ENCODE measurements around the gene GNAL. TPM values are rescaled to one million over a fixed set of nuclear protein-coding genes. Genes with fewer than 3 reads are reported as not detected.

GNAL gene
- total and polyA plus RNA-seq, 2 donors from 2014 or later, result 1.8 to 9.7 TPM

- intact Hi-C loops (cut with DNase I), result no loop called here
- H3K9ac ChIP-seq (ENCODE audit: low read length in 3 of 3), result no peak overlapping the region
Measured at GRCh38 chr18:11859903-11860407, 170.9 kb downstream of the GNAL start.

GRCh38 chr18:11860594-11861450 lies 171.8 kb downstream of the GNAL start:
- Histone ChIP-seq H3K9me3 (ENCODE audit: control insufficient read depth in 2 of 3, insufficient read depth in 1 of 3, low read length in 3 of 3) (no peaks in the 10 kb centered on the region), H3K4me3 (ENCODE audit: low read length in 3 of 3) (no peak overlapping the region), H3K27me3 (ENCODE audit: control insufficient read depth, insufficient read depth, low read length) (no peaks in the 10 kb centered on the region), H3K9ac (ENCODE audit: low read length in 3 of 3) (no peak overlapping the region), H3K36me3 (ENCODE audit: control insufficient read depth in 2 of 3, insufficient read depth in 3 of 3, low read length in 3 of 3) (no peaks in the 10 kb centered on the region), H3K27ac (ENCODE audit: low read depth in 2 of 2, low read length in 2 of 2) (no peak overlapping the region), H3K4me1 (ENCODE audit: control insufficient read depth in 2 of 3, insufficient read depth in 2 of 3, low read depth in 1 of 3, low read length in 3 of 3) (peaks cover 0 to 5% (median 3%) of the 10 kb centered on the region in 3 donors)
- FAIRE-seq, result no peak
- intact Hi-C loops (cut with DNase I), result no loop called here
- DNase-seq, result no peak
- no peak for TF ChIP-seq CTCF (IDR thresholded peaks at IDR 0.05; ENCODE audit: borderline replicate concordance, extremely low read depth, insufficient read depth)

More at GRCh38 chr18:11859903-11860407, 170.9 kb downstream of the GNAL start:
- Histone ChIP-seq H3K4me3 (ENCODE audit: low read length in 3 of 3) (no peak overlapping the region), H3K9me3 (ENCODE audit: control insufficient read depth in 2 of 3, insufficient read depth in 1 of 3, low read length in 3 of 3) (no peaks in the 10 kb centered on the region), H3K27me3 (ENCODE audit: control insufficient read depth, insufficient read depth, low read length) (no peaks in the 10 kb centered on the region), H3K4me1 (ENCODE audit: control insufficient read depth in 2 of 3, insufficient read depth in 2 of 3, low read depth in 1 of 3, low read length in 3 of 3) (peaks cover 0 to 5% (median 3%) of the 10 kb centered on the region in 3 donors), H3K36me3 (ENCODE audit: control insufficient read depth in 2 of 3, insufficient read depth in 3 of 3, low read length in 3 of 3) (no peaks in the 10 kb centered on the region), H3K27ac (ENCODE audit: low read depth in 2 of 2, low read length in 2 of 2) (no peak overlapping the region)
- TF ChIP-seq CTCF (IDR thresholded peaks at IDR 0.05; ENCODE audit: borderline replicate concordance, extremely low read depth, insufficient read depth), result no peak
- FAIRE-seq (no peak), DNase-seq (no peak)

DNA sequence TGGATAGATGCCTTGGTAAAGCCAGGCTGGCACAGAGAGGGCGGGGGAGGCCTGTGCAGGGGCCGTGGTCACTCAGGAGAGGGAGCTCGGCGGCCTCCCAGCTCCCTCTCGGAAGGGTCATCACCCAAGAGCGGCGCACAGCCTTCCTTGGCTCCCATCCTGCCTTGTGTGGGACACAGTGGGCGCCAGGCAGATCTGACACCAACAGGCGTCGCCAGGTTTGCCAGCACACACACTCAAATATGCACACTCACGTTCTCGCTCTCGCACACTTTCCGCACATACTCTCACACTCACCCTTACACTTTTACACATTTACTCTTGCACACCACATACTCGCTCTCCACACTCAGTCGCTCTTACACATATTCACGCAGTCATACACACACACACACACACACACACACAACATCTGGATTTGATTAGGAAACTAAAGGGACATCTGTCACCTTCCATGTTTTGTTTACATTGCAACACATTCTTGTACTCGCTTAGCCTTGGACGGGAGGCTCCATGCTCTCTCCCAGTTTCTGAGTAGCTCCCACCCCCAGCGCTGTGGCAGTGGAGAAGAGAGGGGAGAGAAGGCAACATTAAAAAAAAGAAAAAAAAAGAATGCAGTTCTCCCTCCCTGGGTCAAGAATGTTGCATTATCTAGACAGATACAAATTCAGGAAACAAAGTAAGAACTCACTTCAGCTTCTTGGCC lies 172.7 kb downstream of the GNAL start:
- intact Hi-C loops (cut with DNase I), result no loop called here
- Histone ChIP-seq H3K27ac (ENCODE audit: low read depth in 2 of 2, low read length in 2 of 2) (no peak overlapping the region), H3K9ac (ENCODE audit: low read length in 3 of 3) (no peak overlapping the region), H3K4me3 (ENCODE audit: low read length in 3 of 3) (no peak overlapping the region), H3K4me1 (ENCODE audit: control insufficient read depth in 2 of 3, insufficient read depth in 2 of 3, low read depth in 1 of 3, low read length in 3 of 3) (peaks cover 0 to 3% (median 0%) of the 10 kb centered on the region in 3 donors), H3K27me3 (ENCODE audit: control insufficient read depth, insufficient read depth, low read length) (no peaks in the 10 kb centered on the region), H3K36me3 (ENCODE audit: control insufficient read depth in 2 of 3, insufficient read depth in 3 of 3, low read length in 3 of 3) (no peaks in the 10 kb centered on the region), H3K9me3 (ENCODE audit: control insufficient read depth in 2 of 3, insufficient read depth in 1 of 3, low read length in 3 of 3) (no peaks in the 10 kb centered on the region)
- FAIRE-seq (no peak), DNase-seq (no peak)
- TF ChIP-seq CTCF (IDR thresholded peaks at IDR 0.05; ENCODE audit: borderline replicate concordance, extremely low read depth, insufficient read depth), result no peak

Measured in kidney (tissue), 14 donors.